Fibroblast of lung (primary cell): ENCODE data around the gene COX10. TPM values are rescaled to one million over a fixed set of nuclear protein-coding genes. Genes with fewer than 3 reads are reported as not detected.

Experiments
- DNase-seq, 2 donors: peaks; one replicate each; pipeline versions ENCODE4 v3.0.0 to v3.0.0-alpha.2; 2010; ENCODE audit warnings: low read depth in 2 of 2
- H2AFZ ChIP-seq: 2 replicates; pipeline ENCODE4 v1.5.1; 2012; ENCODE audit warnings: low read length, control low read depth, inconsistent platforms
- H3K27ac ChIP-seq: 2 replicates; pipeline ENCODE4 v1.5.1; 2011; ENCODE audit warnings: low read length, control low read depth; ENCODE audit not compliant: insufficient read depth
- H3K27me3 ChIP-seq: 2 replicates; pipeline ENCODE4 v1.5.1; 2011; ENCODE audit warnings: mild to moderate bottlenecking, low read length; ENCODE audit not compliant: control insufficient read depth, insufficient read depth
- H3K36me3 ChIP-seq: 2 replicates; pipeline ENCODE4 v1.5.1; 2011; ENCODE audit warnings: low read length; ENCODE audit not compliant: control insufficient read depth, insufficient read depth
- H3K4me1 ChIP-seq: 2 replicates; pipeline ENCODE4 v1.5.1; 2011; ENCODE audit warnings: low read length; ENCODE audit not compliant: control insufficient read depth, insufficient read depth; ENCODE audit errors: extremely low read depth
- H3K4me2 ChIP-seq: 2 replicates; pipeline ENCODE4 v1.5.1; 2011; ENCODE audit warnings: low read length, control low read depth; ENCODE audit not compliant: insufficient read depth; ENCODE audit errors: extremely low read depth
- H3K4me3 ChIP-seq, 4 experiments: fragments of 200-600 bp in 1 of 4; sonication (generic) in 1 of 4; replicated peaks in 1 of 4; 2 replicates each; pipeline ENCODE4 v1.5.1; 2011 to 2016; ENCODE audit warnings: low read length in 4 of 4, low read depth in 3 of 4, mild to moderate bottlenecking in 3 of 4, control low read depth in 2 of 4, inconsistent platforms in 1 of 4, mixed read lengths in 1 of 4; ENCODE audit not compliant: insufficient read depth in 1 of 4; ENCODE audit errors: control extremely low read depth in 1 of 4
- H3K79me2 ChIP-seq: 2 replicates; pipeline ENCODE4 v1.5.1; 2012; ENCODE audit warnings: mild to moderate bottlenecking, low read length, inconsistent platforms; ENCODE audit not compliant: control insufficient read depth, insufficient read depth
- H3K9ac ChIP-seq: 2 replicates; pipeline ENCODE4 v1.5.1; 2011; ENCODE audit warnings: mild to moderate bottlenecking, low read length, control low read depth; ENCODE audit not compliant: insufficient read depth
- H3K9me3 ChIP-seq: 2 replicates; pipeline ENCODE4 v1.5.1; 2012; ENCODE audit warnings: low read depth, low read length; ENCODE audit not compliant: control insufficient read depth, insufficient read depth
- H4K20me1 ChIP-seq: 2 replicates; pipeline ENCODE4 v1.5.1; 2011; ENCODE audit warnings: low read length; ENCODE audit not compliant: control insufficient read depth, insufficient read depth; ENCODE audit errors: extremely low read depth
- EZH2 ChIP-seq: IDR thresholded peaks from 2 replicates; pipeline ENCODE4 v1.5.1; 2012; ENCODE audit warnings: low read length, control low read depth, mild to moderate bottlenecking; ENCODE audit errors: missing control alignments
- polyA plus RNA-seq, 2 donors: library from polyadenylated mRNA; depleted of rRNA in 1 of 2; stranded (reverse) in 1 of 2; unstranded in 1 of 2; fragments of >200 nt; gene quantifications; 2 replicates each; pipeline ENCODE4 v1.2.1, GENCODE V29; 2011 to 2012; ENCODE audit warnings: missing spikeins in 1 of 2
- total RNA-seq: library from RNA; depleted of rRNA; stranded (reverse); fragments of >200 nt; gene quantifications from 2 replicates; pipeline ENCODE4 v1.2.1, GENCODE V29; 2014
- TF ChIP-seq, protein P1 (sequence below), 2 donors: IDR thresholded peaks in 1 of 2; conservative IDR thresholded peaks in 1 of 2; 1 replicate in 1 of 2; 2 replicates in 1 of 2; pipeline ENCODE4 v1.5.1; 2011 to 2012; ENCODE audit warnings: low read length in 2 of 2, control low read depth in 1 of 2, inconsistent platforms in 1 of 2, low read depth in 1 of 2, mild to moderate bottlenecking in 1 of 2

COX10 gene
- total and polyA plus RNA-seq, 2 donors (not counting 1 experiment from before 2014, with no cell fraction given): 10.6 to 12.5 TPM

DNA sequence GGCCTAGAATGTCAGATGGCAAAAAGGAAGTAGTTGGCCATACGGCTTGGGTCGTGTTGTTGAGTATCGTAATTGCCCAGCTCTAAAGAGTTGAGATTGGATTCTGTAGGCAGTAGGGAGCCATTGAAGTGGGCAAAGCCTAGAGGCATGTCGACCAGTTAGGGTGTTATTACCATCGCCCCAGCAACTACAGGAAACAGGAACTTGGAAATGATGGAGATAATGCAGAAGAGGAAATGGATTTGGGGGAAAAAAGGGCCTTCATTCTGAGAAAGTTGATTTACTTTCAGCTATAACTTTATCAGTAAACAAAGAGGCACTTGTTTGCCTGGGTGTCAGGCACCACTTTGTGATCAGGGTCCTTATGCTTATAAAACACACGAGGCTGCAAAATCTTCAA lies 52.6 kb downstream of the COX10 start:
- Histone ChIP-seq H3K36me3 (no peaks in the 10 kb centered on the region), H3K27me3 (no peaks in the 10 kb centered on the region), H2AFZ (no peak overlapping the region), H3K79me2 (no peaks in the 10 kb centered on the region), H4K20me1 (no peaks in the 10 kb centered on the region), H3K4me2 (no peak overlapping the region), H3K4me3 (no peak overlapping the region), H3K9ac (no peak overlapping the region), H3K4me1 (no peaks in the 10 kb centered on the region), H3K27ac (no peak overlapping the region), H3K9me3 (no peaks in the 10 kb centered on the region)
- DNase-seq: no peak
- no peak for TF ChIP-seq EZH2
- TF ChIP-seq, protein P1, sequence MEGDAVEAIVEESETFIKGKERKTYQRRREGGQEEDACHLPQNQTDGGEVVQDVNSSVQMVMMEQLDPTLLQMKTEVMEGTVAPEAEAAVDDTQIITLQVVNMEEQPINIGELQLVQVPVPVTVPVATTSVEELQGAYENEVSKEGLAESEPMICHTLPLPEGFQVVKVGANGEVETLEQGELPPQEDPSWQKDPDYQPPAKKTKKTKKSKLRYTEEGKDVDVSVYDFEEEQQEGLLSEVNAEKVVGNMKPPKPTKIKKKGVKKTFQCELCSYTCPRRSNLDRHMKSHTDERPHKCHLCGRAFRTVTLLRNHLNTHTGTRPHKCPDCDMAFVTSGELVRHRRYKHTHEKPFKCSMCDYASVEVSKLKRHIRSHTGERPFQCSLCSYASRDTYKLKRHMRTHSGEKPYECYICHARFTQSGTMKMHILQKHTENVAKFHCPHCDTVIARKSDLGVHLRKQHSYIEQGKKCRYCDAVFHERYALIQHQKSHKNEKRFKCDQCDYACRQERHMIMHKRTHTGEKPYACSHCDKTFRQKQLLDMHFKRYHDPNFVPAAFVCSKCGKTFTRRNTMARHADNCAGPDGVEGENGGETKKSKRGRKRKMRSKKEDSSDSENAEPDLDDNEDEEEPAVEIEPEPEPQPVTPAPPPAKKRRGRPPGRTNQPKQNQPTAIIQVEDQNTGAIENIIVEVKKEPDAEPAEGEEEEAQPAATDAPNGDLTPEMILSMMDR (conservative IDR thresholded peaks at IDR 0.05 in 1 of 2, IDR thresholded peaks at IDR 0.05 in 1 of 2; ENCODE audit: low read depth in 1 of 2, low read length in 2 of 2): no peak

DNA sequence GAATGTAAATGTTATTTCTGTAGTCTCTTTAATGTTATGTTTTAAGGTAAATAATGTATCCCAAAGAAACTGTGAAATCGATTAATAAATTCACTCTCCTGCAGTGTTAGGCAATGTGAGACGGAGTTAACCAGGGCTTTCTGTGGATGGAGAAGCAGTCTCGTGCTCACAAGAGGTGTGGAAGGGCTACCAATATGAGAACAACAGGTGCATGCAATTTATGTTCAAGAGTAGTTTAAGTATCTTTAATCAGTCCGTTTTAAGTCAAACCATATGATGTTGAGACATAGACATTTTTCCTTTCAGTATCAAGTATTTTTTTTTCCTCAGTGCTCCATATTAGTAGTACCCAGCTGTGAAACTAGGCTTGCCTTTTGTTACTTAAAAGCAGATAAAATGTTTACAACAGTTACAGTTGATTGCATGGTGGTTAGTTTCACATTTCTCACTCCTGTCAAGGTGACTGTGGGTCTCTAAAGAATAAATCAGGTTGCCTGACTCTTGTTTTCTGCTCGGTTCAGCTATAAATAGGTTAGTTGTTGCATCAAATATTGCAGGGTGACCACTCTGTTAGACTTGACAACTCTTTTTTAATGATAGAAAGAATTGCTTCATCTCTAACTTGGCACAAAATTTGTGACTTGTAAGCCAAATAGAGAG lies 54.4 kb downstream of the COX10 start:
- Histone ChIP-seq H3K4me1 (no peaks in the 10 kb centered on the region), H3K79me2 (no peaks in the 10 kb centered on the region), H3K9me3 (no peaks in the 10 kb centered on the region), H3K9ac (no peak overlapping the region), H3K4me3 (no peak overlapping the region), H3K36me3 (no peaks in the 10 kb centered on the region), H3K4me2 (no peak overlapping the region), H4K20me1 (no peaks in the 10 kb centered on the region), H3K27me3 (no peaks in the 10 kb centered on the region), H3K27ac (no peak overlapping the region), H2AFZ (no peak overlapping the region)
- TF ChIP-seq EZH2: no peak
- DNase-seq: no peak

DNA sequence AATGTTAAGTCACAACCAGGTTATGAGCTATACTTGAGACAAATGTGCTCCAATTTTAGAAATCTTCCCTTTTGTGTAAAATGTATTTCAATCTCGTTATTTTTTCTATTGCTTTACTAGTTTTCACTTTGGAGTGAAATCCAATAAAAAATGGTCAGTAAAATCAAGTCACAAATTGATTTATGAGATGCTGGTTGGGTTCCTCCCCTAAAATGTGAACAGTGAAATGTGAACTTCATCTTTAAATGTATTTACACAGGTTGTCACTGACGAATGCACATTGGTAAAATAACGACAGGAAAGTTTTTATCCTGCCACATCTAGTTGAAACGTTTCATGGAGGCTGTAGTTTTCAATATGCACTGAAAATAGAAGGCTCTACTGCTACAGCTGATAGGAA lies 55.5 kb downstream of the COX10 start:
- no peak for DNase-seq
- no peaks in the 10 kb centered on the region for H3K9me3 ChIP-seq
- no peak overlapping the region for H3K4me3 ChIP-seq
- H3K27ac ChIP-seq: no peak overlapping the region
- no peak overlapping the region for H3K9ac ChIP-seq
- no peak overlapping the region for H3K4me2 ChIP-seq
- TF ChIP-seq EZH2: no peak
- TF ChIP-seq, protein P1 (conservative IDR thresholded peaks at IDR 0.05 in 1 of 2, IDR thresholded peaks at IDR 0.05 in 1 of 2; ENCODE audit: low read depth in 1 of 2, low read length in 2 of 2): no peak
- H2AFZ ChIP-seq: no peak overlapping the region
- H3K36me3 ChIP-seq: no peaks in the 10 kb centered on the region
- H4K20me1 ChIP-seq: no peaks in the 10 kb centered on the region
- H3K27me3 ChIP-seq: no peaks in the 10 kb centered on the region
- no peaks in the 10 kb centered on the region for H3K79me2 ChIP-seq
- H3K4me1 ChIP-seq: no peaks in the 10 kb centered on the region
